Fibroblast of skin of left biceps (primary cell): ENCODE measurements around the gene NOTCH2NLA.
"Not testable (repeated sequence)": the region's sequence is repeated elsewhere in the genome, so short reads cannot be mapped to it uniquely, and the experiment has no call there.

Experiments used
- DNase-seq, 2 experiments: peaks; one replicate each; pipeline ENCODE4 v3.0.0-alpha.2; 2013; ENCODE audit warnings: low read depth in 2 of 2

Gene NOTCH2NLA

GRCh38 chr1:146228710-146229477, at the start of gene NOTCH2NLA:
NOTCH2NLA (minus strand) TSS chr1:146229021; CDS start chr1:146189337, 39,684 bp downstream.
- not testable (repeated sequence) for DNase-seq

- not testable (repeated sequence) for DNase-seq
Observed at GRCh38 chr1:146278346-146278745, 49.5 kb upstream of the NOTCH2NLA start.

GRCh38 chr1:146277087-146277486, 48.3 kb upstream of the NOTCH2NLA start:
- not testable (repeated sequence) for DNase-seq

- not testable (repeated sequence) for DNase-seq
Observed at GRCh38 chr1:146274083-146274482, 45.3 kb upstream of the NOTCH2NLA start.

- DNase-seq, result not testable (repeated sequence)
Observed at GRCh38 chr1:146273194-146273593, 44.4 kb upstream of the NOTCH2NLA start.

- not testable (repeated sequence) for DNase-seq
Observed at GRCh38 chr1:146272734-146273133, 43.9 kb upstream of the NOTCH2NLA start.

- not testable (repeated sequence) for DNase-seq
Observed at GRCh38 chr1:146271977-146272376, 43.2 kb upstream of the NOTCH2NLA start.

GRCh38 chr1:146270129-146270528, 41.3 kb upstream of the NOTCH2NLA start:
- DNase-seq, result not testable (repeated sequence)

GRCh38 chr1:146266179-146266748, 37.4 kb upstream of the NOTCH2NLA start:
- DNase-seq, result not testable (repeated sequence)

GRCh38 chr1:146264761-146265160, 35.9 kb upstream of the NOTCH2NLA start:
- DNase-seq, result not testable (repeated sequence)

GRCh38 chr1:146260006-146260730, 31.3 kb upstream of the NOTCH2NLA start:
- not testable (repeated sequence) for DNase-seq

GRCh38 chr1:146257992-146258552, 29.3 kb upstream of the NOTCH2NLA start:
- not testable (repeated sequence) for DNase-seq

- DNase-seq, result not testable (repeated sequence)
Observed at GRCh38 chr1:146254569-146255197, 25.9 kb upstream of the NOTCH2NLA start.

GRCh38 chr1:146253249-146253855, 24.5 kb upstream of the NOTCH2NLA start:
- not testable (repeated sequence) for DNase-seq

- not testable (repeated sequence) for DNase-seq
Observed at GRCh38 chr1:146251523-146251922, 22.7 kb upstream of the NOTCH2NLA start.

GRCh38 chr1:146248643-146249042, 19.8 kb upstream of the NOTCH2NLA start:
- DNase-seq, result not testable (repeated sequence)

- DNase-seq, result not testable (repeated sequence)
Observed at GRCh38 chr1:146236626-146237025, 7.8 kb upstream of the NOTCH2NLA start.

- DNase-seq, result not testable (repeated sequence)
Observed at GRCh38 chr1:146236026-146236601, 7.3 kb upstream of the NOTCH2NLA start.

GRCh38 chr1:146228144-146228682, 608 bp downstream of the NOTCH2NLA start:
- not testable (repeated sequence) for DNase-seq

GRCh38 chr1:146174531-146174930, 54.3 kb downstream of the NOTCH2NLA start:
- DNase-seq, result not testable (repeated sequence)
